GM21526 (cell line): Measurements from ENCODE around the gene PNPLA2.

Source experiments
- ATAC-seq: cut with Tn5 transposase; IDR thresholded peaks from one replicate; pipeline ENCODE4 v1.9.1; 2021; ENCODE audit warnings: moderate library complexity; ENCODE audit not compliant: unreplicated experiment, low FRiP score

The PNPLA2 gene

GRCh38 chr11:813072-813455 lies 5.7 kb upstream of the PNPLA2 start:
- no peak for ATAC-seq

- ATAC-seq: no peak
Observed at GRCh38 chr11:813456-814096, 5.1 kb upstream of the PNPLA2 start.

DNA sequence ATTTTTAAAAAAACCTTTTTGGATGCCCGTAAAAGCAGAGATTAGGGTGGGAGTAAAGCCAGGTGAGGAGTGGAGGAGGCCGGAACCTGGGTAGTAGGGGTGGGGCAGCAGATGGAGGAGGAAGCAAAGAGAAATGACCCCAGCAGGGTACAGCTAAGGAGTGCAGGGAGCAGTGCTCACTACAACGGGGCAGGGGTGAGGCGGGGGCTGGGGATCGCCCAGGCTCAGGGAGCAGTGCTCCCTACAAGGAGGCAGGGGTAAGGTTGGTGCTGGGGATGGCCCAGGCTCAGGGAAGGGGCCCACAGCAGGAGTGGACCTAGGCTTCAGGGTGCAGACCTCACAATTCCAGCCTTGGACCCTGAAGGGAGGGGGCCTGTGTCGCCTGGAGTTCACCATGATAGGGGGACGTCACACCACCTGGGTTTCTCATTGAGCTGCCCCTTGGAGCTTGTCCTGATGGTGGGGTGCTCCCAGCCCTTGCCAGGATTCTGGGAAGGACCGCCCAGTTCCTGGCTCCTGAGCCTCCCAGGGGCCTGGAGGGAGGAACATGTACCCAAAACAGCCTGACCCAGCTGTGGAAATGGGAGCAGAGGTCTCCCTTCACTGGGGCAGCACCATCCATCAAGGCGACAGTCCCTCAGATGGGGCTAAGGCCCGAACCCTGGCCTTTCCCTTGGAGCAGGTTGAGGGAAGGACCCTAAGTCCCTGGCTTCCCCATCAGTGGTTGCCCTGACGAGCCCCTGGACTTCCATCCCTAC lies 2.9 kb upstream of the PNPLA2 start:
- no peak for ATAC-seq

- no peak for ATAC-seq
Observed at GRCh38 chr11:816433-816779, 2.3 kb upstream of the PNPLA2 start.

- ATAC-seq: peak; percentile 51
Observed at GRCh38 chr11:819129-819931, 616 bp downstream of the PNPLA2 start.

DNA sequence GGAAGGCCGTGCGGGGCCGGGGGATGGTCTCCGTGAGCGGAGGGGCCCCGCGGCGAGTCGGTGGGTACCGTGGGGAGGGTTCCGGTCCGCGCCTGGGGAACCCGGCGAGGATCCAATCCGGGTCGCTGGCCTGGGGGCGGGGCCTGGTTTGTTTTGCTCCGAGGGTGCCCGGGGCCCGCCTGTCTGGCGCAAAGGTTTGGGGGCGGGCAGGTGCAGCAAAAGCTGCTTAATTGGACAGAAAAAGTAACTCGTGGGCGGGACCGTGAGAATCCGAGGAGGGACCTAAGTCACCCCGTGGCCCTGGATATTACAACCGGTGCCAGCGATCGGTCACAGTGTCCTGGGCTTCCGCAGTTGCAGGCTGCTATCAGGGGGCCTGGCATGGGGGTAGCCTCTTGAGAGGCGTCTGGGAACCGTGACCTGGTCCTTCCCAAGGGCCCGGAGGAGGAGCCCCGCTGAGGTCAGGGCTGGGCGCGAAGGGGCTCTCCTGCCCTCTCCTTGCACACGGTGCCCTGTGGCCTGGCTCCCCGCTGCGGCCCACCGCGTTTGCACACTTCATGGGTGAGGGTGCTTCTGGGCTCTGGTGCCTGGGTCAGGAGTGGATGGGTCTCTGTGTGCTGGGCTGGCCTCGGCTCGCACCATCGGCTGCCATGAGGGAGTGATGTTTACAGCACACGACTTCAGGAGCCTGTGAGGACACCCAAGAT lies 1.4 kb downstream of the PNPLA2 start:
- peak; percentile 49 for ATAC-seq

DNA sequence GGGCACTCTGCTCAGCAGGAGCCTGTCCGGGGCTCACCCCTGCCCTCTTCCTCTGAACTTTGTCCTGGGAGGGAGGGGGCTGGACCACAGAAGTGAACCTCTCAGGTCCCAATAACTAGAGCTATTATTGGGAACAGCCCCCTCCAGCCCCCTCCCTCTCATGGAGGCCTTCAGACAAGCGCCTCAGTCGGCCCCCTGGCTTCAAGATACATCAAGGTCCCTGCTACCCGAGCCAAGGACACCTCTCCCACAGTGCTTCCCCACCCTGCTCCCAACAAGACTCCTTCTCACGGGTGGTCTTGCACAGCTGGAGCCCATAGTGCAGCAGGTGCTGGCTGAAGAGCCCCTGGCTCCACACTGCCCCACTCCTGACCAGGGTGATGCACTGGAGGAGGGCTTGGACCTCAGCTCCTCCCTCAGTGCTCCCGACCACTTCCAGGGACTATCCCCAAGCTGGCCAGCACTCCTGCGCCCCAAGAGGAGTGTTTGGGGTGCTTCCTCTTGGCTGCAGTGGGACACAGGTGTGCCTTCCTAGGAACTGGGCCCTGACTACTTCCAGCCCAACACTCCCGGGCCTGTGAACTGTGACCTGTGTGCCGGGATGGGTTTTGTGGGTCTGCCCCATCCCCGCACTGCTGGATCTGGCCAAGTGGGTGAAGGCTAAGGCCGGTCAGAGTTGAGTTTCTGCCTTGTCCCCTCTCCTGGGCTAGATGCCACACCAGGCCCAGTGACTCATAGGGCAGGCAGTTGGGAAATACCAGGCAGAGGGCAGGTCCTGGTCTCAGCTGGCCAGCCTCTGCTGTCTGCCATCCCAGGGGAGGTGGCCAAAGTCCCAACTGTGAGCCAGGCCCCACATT lies 2.2 kb downstream of the PNPLA2 start:
- no peak for ATAC-seq

GRCh38 chr11:821512-822371 lies 3.0 kb downstream of the PNPLA2 start:
- ATAC-seq: no peak

GRCh38 chr11:823441-824291 lies 5.0 kb downstream of the PNPLA2 start:
- ATAC-seq: no peak

DNA sequence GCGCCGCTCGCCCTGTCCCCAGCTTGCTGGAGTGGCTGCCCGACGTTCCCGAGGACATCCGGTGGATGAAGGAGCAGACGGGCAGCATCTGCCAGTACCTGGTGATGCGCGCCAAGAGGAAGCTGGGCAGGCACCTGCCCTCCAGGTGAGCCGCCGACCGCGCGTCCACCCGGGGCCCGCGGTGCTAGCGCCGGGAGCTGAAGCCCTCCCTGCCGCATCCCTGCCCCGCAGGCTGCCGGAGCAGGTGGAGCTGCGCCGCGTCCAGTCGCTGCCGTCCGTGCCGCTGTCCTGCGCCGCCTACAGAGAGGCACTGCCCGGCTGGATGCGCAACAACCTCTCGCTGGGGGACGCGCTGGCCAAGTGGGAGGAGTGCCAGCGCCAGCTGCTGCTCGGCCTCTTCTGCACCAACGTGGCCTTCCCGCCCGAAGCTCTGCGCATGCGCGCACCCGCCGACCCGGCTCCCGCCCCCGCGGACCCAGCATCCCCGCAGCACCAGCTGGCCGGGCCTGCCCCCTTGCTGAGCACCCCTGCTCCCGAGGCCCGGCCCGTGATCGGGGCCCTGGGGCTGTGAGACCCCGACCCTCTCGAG lies 5.7 kb downstream of the PNPLA2 start:
- no peak for ATAC-seq

- ATAC-seq: no peak
Observed at GRCh38 chr11:824942-825341, 6.2 kb downstream of the PNPLA2 start.

DNA sequence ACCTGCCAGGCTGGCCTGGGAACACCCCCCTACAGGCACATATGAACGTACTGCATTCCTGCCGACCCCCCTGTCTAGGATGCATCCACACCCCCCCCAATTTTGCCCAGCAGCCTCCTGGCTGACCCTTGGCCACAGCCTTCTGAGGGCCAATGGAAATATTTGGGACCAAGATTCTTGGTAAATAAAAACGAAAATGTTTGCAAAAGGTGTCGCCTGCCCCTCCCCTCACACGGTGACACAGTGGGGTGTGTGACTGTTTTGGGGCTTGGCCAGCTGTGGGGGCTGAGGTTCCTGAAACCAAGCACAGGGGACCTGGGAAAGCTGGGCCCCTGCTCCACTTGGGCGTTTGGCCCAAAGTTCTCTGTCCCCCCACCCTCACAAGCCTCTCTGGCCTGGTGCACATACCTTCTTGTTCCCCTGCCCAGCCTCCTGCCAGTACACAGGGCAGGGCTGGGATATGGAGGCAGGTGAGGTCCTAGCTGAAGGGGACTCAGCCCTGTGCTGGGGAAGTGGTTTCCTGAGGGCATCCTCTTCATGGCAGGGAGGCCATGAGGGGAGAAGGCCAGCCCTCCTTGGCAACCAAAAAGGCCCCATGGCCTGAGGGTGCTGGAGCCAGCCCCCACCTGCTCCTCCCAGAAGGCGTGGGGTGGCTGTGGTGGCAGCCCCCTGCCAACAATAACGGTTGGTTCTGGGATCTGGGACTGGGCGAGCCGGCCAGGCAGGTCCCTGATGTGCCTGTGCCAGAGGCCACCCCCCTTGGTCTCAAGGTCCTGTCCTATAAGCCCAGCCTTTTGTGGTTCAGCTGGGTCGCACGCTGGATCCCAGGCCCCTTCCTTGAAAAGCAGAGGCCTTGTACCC lies 6.9 kb downstream of the PNPLA2 start:
- no peak for ATAC-seq

GRCh38 chr11:826227-826621 lies 7.5 kb downstream of the PNPLA2 start:
- ATAC-seq: no peak

GRCh38 chr11:826836-827145 lies 8.1 kb downstream of the PNPLA2 start:
- no peak for ATAC-seq

DNA sequence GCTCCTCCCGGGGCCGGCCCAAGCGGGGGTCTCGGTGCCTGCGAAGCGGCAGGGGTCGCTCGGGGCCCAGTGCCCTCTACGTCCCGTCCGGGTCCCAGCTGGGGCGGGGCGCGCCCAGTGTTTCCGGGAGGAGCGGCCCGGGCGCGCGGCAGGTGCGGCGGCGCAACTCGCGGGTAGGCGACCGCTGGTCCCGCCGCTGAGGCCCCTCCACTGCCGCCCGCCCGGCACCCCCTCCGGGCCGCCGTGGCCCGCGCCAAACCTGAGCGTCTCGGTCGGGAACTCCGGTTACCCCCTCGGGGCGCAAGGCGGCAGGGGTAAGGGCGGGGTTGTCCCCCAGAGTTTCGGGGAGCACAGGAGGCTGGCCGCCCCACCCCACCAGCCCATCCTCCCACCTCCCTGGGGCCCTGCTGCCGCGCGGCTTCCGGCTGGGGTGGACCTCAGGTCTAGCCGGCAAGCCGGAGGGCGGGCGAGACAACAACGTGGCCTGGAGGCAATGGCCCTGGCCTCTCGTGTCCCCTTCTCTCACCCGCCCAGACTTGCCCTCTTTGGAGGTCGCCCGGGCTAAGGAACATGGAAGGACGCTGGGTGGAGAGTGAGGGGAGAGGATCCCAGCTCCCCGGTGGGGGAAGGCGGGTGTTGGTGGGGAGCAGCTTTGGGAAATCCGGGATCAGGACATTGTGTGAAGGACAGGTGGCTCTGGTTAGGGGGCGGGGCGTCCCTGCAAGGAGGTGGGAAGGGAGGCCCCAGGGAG lies 8.6 kb downstream of the PNPLA2 start:
- peak; percentile 35 for ATAC-seq

DNA sequence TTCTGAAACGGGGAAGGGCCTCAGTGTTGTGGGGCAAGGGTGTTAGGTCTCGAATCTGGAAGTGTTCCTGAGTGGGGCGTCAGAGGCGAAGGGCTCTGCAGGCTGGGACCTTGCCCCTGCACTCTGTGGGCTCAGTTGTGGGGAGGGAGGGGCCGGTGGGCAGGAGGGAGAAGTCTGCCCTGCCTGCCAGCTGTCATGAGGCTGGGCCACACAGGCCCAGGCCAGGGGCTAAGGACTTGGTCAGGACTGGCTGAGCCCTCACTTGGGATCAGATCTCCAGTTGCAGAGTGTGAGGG lies 9.1 kb downstream of the PNPLA2 start, which contains the start of gene CRACR2B:
Gene CRACR2B, plus strand, starts transcription at position 23 of the 296 bp plus-strand sequence. CDS start 689 bp downstream, outside the sequence.
- peak; percentile 12 for ATAC-seq
